Measurements from ENCODE around the gene SEMA5B.

- TF ChIP-seq JUN (IDR thresholded peaks at IDR 0.05; ENCODE audit: borderline replicate concordance, insufficient read depth, insufficient read length, low read depth) (no peak), CTCF (IDR thresholded peaks at IDR 0.05; ENCODE audit: extremely low read depth in 1 of 2, insufficient read depth in 1 of 2, low read depth in 1 of 2, low read length in 2 of 2) (no peak), POLR2AphosphoS5 (IDR thresholded peaks at IDR 0.05; ENCODE audit: insufficient read depth, low read depth, low read length) (no peak), EZH2 (IDR thresholded peaks at IDR 0.05; ENCODE audit: borderline replicate concordance, low read depth, low read length, severe bottlenecking) (no peak), MYC (IDR thresholded peaks at IDR 0.05; ENCODE audit: low read depth, low read length) (no peak), POLR2A (IDR thresholded peaks at IDR 0.05; ENCODE audit: low read depth, low read length) (no peak)
Observed at GRCh38 chr3:122916084-122916483, 111.5 kb downstream of the SEMA5B start.

Measured in endothelial cell of umbilical vein (primary cell).